NCI-H2107 (cell line): Measurements from ENCODE around the gene AP1M1.

ENCODE experiments used
- DNase-seq: peaks from one replicate; lab custom pipeline; 2025; lab: John Stamatoyannopoulos, UW

The AP1M1 gene

DNA sequence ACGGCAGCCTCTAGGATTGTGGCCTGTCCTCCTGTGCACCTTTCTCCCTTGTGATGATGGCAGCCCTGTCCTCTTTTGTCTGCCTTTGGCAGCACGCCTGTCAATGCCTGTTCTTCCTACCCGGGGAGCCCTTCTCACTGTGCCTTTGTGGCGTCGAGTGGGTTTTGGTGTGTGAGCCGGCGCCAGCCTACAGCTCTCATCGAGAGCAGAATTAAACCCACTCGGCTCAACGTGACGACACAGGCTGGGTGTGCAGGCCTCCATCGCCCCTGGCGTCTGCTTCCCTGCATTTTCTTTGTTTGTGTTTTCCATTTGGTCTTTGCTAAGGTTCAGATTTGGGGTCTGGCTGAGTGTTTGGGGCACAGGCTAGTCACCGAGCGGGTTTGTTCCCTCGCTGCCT is 34.4 kb downstream of the AP1M1 start:
- DNase-seq = no peak

DNA sequence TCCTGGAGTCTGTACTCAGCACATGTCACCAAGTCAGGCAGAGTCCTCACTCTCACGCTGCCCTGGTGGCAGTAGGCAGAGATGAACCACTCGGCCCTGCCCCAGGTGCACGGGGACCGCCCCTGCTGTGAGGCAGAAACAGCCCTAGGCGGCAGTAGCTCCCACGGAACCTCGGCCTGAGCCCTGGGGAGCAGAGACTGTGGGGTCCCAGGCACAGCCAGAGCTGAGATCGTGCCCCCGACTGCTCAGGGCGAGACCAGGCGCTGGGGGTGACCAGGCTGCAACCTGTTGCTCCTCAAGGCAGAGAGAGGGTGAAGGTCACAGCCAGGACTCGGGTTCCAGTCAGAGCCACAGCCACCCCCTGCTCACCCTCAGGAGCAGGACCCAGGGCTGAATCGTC is 34.9 kb downstream of the AP1M1 start:
- no peak for DNase-seq

DNA sequence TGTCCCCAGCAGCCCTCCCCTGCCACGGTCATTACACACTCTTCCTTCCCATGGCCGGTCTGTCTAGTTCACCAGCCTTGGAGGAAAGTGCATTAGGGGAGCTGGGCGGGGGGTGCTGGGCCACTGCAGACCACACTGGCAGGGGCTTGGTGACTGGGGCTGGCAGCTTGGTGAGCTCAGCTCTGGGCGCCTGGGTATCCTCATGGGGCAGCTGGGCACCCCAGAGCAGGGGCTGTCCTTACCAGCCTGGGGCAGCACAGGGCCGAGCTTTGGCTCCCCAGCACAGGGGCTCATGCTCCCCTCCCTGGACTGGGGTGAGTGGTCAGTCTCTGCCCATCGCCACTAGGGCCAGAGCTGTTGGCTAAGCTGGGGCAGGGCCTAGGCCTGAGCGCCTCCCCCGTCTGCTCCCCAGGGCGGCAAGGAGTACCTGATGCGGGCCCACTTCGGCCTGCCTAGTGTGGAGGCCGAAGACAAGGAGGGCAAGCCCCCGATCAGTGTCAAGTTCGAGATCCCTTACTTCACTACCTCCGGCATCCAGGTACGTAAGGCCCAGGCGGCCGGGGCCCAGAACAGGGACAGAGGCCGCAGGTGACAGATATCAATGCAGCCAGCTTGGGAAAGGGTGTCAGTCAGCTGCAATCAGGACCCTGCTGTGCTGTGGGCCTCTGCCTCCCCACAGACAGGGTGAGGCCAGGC is 35.5 kb downstream of the AP1M1 start:
- no peak for DNase-seq

DNA sequence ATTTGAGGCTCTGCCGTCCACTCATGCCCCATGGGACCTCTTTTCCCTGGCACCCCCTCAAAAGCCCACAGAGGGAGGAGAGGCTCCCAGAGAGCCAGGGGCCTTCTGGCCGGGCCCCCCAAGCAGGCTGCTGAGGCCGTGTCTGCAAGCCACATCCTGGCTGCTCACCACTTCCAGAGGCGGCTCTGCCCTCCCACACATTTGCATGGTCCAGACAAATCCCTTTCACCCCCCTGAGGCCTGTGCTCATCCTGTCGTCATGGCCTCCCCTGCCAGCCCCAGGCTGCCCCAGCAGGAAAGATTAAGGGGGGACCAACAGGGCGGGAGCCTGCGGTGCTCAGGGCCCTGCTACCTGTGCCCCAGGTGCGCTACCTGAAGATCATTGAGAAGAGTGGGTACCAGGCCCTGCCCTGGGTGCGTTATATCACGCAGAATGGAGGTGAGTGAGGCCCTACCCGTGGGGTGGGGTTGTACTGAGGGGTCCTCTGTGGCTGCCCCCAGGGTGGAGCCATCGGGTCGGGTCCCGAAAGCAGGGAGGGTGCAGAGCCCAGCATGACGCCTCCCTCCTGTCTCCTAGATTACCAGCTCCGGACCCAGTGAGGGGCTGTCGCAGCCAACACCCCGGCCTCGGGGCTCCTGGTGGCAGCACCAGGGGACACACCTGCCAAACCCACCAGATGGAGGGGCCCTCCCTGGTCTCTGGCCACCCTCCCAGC is 36.3 kb downstream of the AP1M1 start:
- DNase-seq = no peak

DNA sequence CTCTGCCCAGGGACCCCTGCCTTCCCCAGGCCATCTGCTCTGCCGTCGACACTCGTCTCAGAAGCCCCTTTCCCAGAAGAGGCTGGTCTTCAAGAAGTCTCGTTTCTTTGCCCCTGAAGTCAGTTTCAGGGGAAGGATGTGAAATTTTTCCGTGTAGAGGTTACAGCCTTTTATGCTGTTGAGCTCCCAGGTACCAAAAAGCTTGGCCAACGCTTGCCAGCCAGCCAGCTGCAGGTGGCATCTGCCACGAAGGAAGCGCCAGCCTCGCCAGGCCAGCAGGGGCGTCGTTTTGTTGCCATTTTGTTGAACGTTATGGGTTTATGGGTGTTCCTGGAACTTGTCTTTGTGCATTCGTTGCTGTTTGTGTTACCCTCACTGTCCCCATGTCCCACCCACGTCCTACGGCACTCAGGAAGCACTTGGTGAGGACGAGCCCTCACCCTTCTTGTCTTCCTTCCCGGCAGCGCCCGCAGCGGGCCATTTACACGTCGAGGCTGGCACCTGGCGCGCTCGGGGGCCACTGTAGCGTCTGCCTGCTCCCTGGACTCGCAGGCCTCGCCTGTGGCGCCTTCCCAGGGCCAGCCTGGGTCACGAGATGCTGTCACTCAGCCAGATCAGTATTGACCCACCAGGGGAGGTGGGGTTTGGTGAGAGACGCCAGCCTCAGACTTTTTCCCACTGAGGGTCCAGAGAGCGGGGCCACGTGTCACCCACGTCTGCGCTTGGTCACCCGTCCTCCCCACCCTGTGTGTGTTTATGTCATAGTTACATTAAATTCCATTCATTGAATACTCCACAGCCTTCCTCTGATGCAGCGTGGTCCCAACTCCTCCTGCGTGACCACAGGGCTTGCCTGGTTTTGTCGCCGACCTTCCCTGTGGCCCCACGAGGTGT is 37.1 kb downstream of the AP1M1 start:
- no peak for DNase-seq

DNA sequence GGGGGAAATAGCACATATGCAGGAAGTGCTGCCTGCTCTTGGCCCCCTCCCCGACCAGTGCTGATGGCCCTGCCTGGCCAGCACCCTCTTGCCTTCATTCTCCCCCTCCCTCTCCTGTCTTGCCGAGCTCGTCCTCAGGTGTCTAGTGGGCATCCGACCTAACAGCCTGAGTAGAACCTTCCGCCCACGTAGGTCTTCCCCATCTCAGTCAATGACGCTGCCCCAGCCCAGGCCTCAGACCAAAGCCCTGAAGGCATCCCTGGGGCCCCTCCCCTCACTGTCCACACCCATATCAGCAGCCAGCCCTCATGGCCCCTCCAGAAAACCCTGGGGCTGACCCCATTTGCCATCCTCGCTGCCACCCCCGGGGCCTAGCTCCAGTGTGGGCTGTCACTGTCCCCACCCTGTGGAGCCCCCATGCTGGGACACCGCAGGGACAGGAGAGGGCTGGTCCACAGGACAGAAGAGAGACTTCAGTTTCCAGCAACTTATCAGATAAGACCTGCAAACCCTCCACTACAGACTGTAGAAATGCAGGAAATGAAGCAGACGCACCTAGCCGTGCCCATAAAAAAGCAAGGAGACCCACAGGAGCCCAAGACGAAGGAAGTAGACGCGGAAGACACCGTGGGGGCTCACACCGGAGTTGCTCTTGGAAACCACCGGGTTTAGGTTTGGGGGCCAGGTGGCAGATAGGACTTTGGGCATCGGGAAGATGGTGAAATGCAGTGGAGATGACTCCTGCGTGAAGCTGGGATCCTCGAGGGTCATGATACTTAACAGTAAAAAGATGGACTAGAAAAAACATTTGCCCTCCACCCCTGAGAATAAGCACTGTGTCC is 38.3 kb downstream of the AP1M1 start:
- DNase-seq = no peak

DNA sequence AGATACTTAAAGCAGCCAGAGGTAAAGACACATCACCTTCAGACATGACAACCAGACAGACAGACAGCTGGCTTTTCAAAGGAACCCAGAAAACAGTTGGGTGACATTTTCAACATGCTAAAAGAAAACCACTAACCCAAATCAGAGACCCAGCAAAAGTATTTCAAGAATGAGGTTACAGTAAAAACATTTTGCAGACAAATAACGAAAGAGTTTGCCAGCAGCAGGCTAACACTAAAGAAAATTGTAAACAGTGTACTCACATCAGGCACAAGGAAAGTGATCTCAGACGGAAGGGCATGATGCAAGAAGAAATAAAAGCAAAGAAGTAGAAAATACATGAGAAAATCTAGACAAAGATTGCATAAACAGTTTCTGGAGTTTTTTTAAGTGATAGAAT is 46.4 kb downstream of the AP1M1 start:
- no peak for DNase-seq

DNA sequence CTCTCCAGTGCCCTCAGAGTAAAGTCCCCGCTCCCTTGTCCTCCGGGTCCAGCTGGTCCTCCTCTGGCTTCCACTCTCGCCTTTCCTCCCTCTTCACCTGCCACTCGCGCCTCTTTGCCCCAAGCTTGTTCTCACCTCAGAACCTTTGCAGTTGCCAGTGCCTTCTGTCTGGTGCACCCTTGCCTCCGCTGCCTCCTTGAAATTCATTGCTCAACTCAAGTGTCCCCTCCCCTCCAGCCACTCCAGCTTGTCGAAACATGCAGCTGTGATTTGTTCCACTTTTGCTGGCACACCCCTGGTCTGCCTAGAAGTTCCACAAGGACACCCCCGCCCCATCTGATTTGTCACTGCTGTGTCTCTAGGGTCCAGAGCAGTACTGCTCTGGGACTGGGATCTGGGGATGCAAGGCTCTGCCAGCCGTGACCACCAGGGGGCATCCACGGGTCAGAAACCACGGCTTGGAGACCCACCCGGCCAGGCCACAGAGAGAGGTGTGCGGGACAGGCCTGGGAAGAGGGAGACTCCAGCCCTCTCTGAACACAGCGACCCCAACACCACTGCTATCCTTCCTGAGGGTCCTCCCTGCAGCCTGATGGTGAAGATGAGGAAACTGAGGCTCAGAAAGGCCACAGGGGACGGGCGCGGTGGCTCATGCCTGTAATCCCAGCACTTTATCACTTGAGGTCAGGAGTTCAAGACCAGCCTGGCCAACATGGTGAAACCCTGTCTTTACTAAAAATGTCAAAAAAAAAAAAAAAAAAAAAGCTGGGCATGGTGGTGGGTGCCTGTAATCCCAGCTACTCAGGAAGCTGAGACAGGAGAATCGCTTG is 49.9 kb downstream of the AP1M1 start:
- peak; percentile 55 for DNase-seq

DNA sequence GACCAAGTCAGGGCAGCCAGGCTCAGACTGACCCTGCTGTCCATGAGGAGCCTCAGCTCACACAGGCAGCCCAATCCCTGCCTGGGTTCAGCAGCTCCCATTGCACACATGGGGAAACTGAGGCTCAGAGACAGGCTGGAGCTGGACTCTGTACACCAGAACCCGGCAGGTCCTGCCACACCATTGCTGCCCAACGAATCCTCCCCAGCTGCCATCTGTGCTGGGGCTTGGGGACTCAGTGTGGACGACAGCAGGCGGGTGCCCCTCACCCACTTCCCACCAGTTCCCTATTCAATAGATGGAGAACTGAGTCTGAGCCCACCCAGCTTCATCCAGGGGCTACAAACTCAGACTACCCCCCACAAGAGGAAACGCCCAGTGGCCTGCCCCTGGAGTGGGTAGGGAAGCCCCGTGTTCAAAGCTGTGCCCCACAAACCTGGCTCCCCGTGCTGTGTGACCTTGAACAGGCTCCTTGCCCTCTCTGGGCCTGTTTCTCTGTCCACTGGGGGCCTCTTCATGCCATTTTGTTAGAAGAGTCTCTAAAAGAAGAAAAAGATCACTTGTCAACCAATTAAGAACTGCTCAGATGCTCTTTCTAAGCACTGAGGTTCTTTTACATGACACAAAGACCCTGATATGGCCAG is 50.8 kb downstream of the AP1M1 start:
- no peak for DNase-seq

DNA sequence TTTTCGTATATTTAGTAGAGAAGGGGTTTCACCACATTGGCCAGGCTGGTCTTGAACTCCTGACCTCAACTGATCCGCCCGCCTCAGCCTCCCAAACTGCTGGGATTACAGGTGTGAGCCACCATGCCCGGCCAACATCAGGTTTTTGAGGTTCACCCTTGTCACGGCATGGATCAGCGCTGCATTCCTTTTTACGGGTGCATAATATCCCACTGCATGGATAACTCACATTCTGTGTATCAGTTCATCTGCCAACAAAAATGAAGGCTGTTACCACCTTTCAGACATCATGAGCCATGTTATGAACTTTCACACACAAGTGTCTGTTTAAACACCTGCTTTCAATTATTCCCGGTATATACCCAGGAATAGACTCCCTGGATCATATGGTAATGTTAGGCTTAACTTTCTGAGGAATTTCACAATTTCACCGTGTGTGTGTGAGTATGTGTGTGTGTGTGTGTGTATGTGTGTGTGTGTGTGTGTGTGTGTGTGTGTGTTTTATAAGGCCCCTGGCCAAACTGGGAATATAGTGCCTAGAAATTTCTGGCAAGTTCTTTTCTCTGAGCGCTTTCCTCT is 52.2 kb downstream of the AP1M1 start:
- DNase-seq = no peak

DNA sequence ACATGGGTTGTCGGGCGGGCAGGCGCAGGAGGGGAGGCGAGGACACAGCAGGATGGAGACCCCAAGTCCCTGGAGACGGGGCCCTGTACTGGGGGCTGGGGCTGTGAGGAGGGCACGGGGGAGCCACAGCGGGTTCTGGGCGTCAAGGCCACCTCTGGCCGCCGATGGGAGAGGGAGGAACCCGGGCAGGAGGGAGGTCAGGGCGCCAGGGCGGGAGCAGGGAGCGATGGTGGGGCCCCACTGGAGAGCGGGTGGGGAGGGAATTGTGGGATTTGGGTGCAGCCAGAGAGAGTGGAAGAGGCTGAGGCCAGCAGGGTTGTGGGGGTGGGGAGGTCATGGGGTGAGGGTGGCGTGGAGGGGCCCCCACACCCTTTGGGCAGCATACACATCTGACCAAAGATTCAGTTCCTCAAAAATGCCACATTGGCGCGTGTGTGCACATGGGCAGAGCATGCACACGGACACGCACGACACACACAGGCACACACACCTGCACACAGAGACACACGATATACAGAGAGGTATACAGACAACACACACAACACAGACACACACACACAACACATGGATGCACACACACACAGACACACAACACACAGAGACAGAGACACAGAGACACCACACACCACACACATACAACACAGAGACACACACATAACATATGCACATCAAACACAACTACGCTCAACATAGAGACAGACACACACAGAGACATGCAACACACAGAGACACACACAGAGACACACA is 54.9 kb downstream of the AP1M1 start:
- no peak for DNase-seq

DNA sequence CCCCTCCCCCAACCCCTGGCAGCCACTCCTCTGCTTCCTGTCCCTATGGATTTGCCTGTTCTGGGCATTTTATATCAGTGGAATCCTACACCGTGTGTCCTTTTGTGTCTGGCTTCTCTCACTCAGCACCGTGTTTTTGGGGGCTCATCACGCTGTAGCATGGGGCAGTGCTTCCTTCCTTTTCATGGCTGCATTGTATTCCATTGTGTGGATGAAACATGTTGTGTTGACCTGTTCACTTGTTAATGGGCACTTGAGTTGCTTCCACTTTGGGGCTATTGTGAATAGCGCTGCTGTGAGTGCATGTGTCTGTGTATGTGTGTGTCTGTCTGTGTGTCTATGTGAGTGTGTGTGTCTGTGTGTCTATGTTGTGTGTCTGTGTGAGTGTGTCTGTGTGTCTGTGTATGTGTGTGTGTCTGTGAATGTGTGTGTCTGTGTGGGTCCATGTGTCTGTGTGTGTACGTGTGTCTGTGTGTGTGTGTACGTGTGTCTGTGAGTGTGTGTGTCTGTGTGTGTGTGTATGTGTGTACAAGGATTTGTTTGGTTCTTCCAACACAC is 57.2 kb downstream of the AP1M1 start:
- no peak for DNase-seq

DNA sequence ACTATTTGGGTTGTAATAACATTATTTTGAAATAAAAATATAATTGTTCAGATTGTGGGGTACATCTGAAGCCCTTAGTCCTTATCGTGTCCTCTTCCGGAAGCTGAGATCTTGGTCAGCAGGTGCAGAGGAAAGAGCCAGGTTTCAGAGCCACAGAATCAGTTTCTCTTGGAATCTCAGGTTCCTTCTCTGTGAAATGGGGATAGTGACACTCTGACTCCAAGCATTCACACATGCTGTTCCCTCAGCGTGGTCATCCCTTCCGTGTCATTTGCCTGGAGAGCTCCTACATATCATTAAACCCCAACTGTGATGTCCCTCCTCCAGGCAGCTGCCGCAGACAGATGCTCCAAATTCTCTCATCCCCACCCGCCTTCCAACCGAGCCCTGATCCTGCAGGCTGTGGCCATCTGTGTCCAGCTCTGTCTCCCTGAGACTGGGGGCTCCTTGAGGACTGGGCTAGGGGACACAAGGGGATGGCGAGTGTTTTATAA is 59.8 kb downstream of the AP1M1 start:
- DNase-seq = no peak

DNA sequence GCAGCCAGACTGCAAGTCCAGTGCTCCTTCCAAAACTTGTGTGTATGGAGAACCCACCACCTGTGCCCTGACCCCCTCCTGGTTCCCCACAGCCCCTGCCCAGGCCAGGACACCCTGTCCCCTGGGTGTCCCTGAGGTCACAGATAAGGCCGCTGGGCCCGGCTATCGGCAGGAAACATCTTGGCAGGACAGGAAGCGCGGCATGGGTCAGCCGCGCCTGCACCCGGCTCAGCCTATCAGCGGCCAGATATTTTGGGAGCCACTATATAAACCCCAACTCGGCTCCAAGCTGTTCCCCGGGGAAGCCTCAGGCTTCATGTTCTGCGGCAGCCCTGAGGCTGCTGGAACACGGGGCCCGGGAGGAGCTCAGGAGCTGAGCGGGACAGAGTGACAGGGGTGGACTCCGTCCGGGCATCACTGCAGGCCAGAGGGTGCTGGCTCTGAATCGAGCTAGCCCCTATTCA is 60.8 kb downstream of the AP1M1 start:
- no peak for DNase-seq

DNA sequence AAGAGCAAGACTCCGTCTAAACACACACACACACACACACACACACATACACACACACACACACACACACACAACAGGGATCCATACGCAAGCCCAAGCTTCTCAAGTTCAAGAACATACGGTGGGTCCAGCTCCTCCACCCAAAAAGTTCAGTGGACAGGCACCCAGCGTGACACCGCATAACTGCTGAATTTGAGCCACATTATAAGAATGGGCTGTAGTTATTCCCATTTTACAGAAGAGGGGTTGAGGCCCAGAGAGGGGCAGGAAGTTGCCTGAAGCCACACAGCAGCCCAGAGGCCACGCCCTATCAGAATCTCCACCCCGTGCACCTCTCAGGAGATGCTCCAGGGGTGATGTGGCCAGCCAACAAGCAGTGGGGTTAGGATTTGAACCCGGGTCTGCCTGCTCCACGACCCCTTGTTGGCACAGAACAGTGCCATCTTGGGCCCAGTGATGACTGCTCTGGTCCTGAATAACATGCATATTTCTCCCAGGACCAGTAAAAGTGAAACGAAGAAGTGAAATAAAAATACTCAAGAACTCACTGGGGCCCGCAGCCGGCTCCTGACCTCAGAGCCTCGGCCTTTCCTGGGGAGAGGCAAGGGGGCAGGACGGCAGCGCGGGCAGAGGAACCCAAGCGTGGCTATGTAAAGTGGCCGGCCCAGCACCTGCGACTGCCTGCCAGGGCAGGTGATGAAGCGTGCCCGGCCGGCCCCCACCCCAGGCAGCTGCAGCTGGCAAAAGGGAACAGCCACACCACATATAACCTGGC is 61.9 kb downstream of the AP1M1 start:
- no peak for DNase-seq

DNA sequence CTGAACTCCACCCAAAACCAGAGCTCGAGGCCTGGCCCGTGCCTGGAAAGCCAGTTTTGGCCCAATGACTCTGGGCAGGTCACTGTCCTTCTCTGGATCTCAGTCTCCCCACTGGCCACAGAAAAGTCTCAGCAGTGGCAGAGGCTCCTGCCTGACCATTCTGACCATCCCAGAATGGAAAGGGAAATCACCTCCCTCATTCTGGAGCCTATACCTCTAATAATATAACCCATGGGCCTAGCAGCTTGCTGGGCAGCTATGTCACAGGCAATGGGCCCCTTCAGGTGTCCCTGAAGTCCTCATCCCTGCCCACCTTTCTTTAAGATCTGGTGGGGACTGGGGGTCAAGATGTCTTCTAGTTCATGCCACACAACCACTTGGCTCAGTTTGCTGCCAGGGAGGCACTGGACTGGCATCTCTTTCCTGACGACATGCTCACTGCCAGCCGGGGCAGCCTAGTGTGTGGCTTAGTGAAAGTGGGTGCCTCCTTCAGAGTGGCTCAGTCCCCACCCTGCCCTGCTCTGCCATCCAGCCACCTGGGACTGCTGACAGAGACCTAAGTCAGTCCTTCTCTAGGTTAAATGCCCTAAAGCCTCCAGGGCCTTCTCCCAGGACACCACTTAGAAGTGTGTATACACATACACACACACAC is 62.6 kb downstream of the AP1M1 start:
- no peak for DNase-seq

DNA sequence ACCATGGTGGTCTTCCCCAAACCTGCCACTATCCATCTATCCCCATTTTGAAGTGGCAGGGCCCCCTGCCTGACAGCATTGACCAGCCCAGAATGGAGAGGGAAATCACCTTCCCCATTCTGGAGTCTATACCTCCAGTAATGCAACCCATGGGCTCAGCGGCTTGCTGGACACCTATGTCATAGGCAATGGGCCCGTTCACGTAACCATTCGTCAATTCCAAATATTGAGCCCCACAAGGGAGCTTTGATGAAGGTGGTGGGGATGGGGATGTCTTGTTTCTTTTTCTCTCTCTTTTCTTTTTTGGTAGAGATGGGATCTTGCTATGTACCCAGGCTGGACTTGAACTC is 63.1 kb downstream of the AP1M1 start:
- no peak for DNase-seq
